ENCODE data around the gene ERF. TPM values are rescaled to one million over a fixed set of nuclear protein-coding genes. Genes with fewer than 3 reads are reported as not detected.
A peak's percentile ranks its signal among the peaks of the same experiment; 100 is the strongest.

ERF gene
- total and polyA plus RNA-seq, 2 donors from 2014 or later: 31.1 to 61.2 TPM

- Histone ChIP-seq H3K4me1 (ENCODE audit: control insufficient read depth in 2 of 3, insufficient read depth in 2 of 3, low read depth in 1 of 3, low read length in 3 of 3) (peaks cover 0 to 4% (median 0%) of the 10 kb centered on the region in 3 donors), H3K9me3 (ENCODE audit: control insufficient read depth in 2 of 3, insufficient read depth in 1 of 3, low read length in 3 of 3) (no peaks in the 10 kb centered on the region), H3K9ac (ENCODE audit: low read length in 3 of 3) (peak overlapping the region in 1 of 3 donors; percentile 13), H3K27me3 (ENCODE audit: control insufficient read depth, insufficient read depth, low read length) (no peaks in the 10 kb centered on the region), H3K4me3 (ENCODE audit: low read length in 3 of 3) (no peak overlapping the region), H3K36me3 (ENCODE audit: control insufficient read depth in 2 of 3, insufficient read depth in 3 of 3, low read length in 3 of 3) (peaks cover 0 to 6% (median 0%) of the 10 kb centered on the region in 3 donors), H3K27ac (ENCODE audit: low read depth in 2 of 2, low read length in 2 of 2) (no peak overlapping the region)
- TF ChIP-seq CTCF (IDR thresholded peaks at IDR 0.05; ENCODE audit: borderline replicate concordance, extremely low read depth, insufficient read depth): no peak
- intact Hi-C loops (cut with DNase I): no loop called here
- DNase-seq (no peak), FAIRE-seq (no peak)
These were observed 40.4 kb upstream of the ERF start for GRCh38 chr19:42295342-42295741.

GRCh38 chr19:42294471-42295137 lies 39.7 kb upstream of the ERF start:
- Histone ChIP-seq H3K4me1 (ENCODE audit: control insufficient read depth in 2 of 3, insufficient read depth in 2 of 3, low read depth in 1 of 3, low read length in 3 of 3) (peaks cover 0 to 4% (median 0%) of the 10 kb centered on the region in 3 donors), H3K27me3 (ENCODE audit: control insufficient read depth, insufficient read depth, low read length) (no peaks in the 10 kb centered on the region), H3K9me3 (ENCODE audit: control insufficient read depth in 2 of 3, insufficient read depth in 1 of 3, low read length in 3 of 3) (no peaks in the 10 kb centered on the region), H3K9ac (ENCODE audit: low read length in 3 of 3) (no peak overlapping the region), H3K27ac (ENCODE audit: low read depth in 2 of 2, low read length in 2 of 2) (no peak overlapping the region), H3K36me3 (ENCODE audit: control insufficient read depth in 2 of 3, insufficient read depth in 3 of 3, low read length in 3 of 3) (peaks cover 0 to 11% (median 0%) of the 10 kb centered on the region in 3 donors), H3K4me3 (ENCODE audit: low read length in 3 of 3) (no peak overlapping the region)
- TF ChIP-seq CTCF (IDR thresholded peaks at IDR 0.05; ENCODE audit: borderline replicate concordance, extremely low read depth, insufficient read depth): no peak
- DNase-seq: peak in 1 of 5 donors; percentile 69
- no peak for FAIRE-seq
- intact Hi-C loops (cut with DNase I): no loop called here

GRCh38 chr19:42293948-42294347 lies 39.0 kb upstream of the ERF start:
- FAIRE-seq: no peak
- no peak for TF ChIP-seq CTCF (IDR thresholded peaks at IDR 0.05; ENCODE audit: borderline replicate concordance, extremely low read depth, insufficient read depth)
- Histone ChIP-seq H3K9me3 (ENCODE audit: control insufficient read depth in 2 of 3, insufficient read depth in 1 of 3, low read length in 3 of 3) (no peaks in the 10 kb centered on the region), H3K27ac (ENCODE audit: low read depth in 2 of 2, low read length in 2 of 2) (no peak overlapping the region), H3K36me3 (ENCODE audit: control insufficient read depth in 2 of 3, insufficient read depth in 3 of 3, low read length in 3 of 3) (peaks cover 0 to 18% (median under 1%) of the 10 kb centered on the region in 3 donors), H3K27me3 (ENCODE audit: control insufficient read depth, insufficient read depth, low read length) (no peaks in the 10 kb centered on the region), H3K4me1 (ENCODE audit: control insufficient read depth in 2 of 3, insufficient read depth in 2 of 3, low read depth in 1 of 3, low read length in 3 of 3) (peaks cover 0 to 4% (median 0%) of the 10 kb centered on the region in 3 donors), H3K9ac (ENCODE audit: low read length in 3 of 3) (no peak overlapping the region), H3K4me3 (ENCODE audit: low read length in 3 of 3) (no peak overlapping the region)
- intact Hi-C loops (cut with DNase I): no loop called here
- peak in 1 of 5 donors; percentile 77 for DNase-seq

Measured in kidney (tissue), 14 donors.